ENCODE data around the gene GSK3A. TPM values are rescaled to one million over a fixed set of nuclear protein-coding genes. Genes with fewer than 3 reads are reported as not detected.

Gene GSK3A
- total RNA-seq, 2 donors from 2014 or later, result 31.7 to 34.4 TPM

DNA sequence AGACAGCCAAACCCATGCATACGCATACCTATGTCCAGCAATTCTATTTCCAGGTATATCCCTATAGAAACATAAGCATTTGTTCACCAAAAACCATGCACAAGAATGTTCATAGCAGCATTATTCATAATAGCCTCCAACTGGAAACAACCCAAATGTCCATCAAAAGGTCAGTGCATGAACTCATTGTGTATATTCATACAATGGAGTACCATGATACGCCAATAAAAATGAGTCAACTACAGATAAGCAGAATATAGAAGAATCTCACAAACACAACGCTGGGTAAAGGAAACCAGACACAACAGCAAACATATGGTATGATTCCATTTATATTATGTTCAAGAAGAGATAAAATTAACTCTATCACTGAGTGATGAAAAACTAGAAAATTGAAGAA is 48.7 kb downstream of the GSK3A start:
- intact Hi-C loops (cut with DNase I), result no loop called here
- ATAC-seq (no peak), DNase-seq (no peak)

- DNase-seq, result no peak
- no peak for ATAC-seq
- intact Hi-C loops (cut with DNase I), result no loop called here
Measured at GRCh38 chr19:42193294-42193693, 49.1 kb downstream of the GSK3A start.

GRCh38 chr19:42191855-42192254 is 50.5 kb downstream of the GSK3A start:
- intact Hi-C loops (cut with DNase I), result no loop called here
- no peak for DNase-seq
- ATAC-seq, result no peak

GRCh38 chr19:42191330-42191729 is 51.1 kb downstream of the GSK3A start:
- intact Hi-C loops (cut with DNase I), result no loop called here
- ATAC-seq (no peak), DNase-seq (no peak)

DNA sequence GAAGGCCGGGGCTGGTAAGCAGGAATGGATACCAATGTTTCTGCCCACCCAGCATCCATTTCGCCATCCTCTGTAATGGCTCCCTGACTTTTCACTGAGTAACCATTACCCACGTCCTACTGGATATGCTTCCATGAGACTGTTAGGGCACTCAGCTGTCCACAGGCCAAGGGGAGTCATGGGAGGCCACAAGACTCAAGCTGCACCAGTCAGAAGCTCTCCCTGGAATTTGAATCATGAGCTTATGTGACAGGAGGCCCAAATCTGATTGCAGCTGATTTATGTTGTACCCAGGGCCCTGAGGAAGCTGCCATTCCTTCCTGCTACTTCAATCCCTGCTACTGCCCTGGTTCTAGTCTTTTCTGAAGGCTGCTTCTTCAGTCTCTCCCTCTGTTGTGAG is 53.3 kb downstream of the GSK3A start:
- intact Hi-C loops (cut with DNase I), result no loop called here
- DNase-seq (no peak), ATAC-seq (no peak)

DNA sequence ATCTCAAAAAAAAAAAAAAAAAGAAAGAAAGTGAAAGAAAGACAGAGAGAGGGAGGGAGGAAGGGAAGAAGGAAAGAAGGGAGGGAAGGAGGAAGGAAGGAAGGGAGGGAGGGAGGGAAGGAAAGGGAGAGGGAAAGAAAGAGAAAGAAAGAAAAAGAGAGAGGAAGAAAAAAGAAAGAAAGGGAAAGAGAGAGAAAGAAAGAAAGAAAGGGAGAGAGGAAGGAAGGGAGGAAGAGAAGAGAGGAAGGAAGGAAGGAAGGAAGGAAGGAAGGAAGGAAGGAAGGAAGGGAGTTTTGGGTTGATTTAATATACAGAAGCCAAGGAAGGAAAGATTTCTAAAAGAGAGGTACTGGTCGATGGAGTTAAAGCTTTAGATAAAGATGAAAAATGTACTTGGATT is 53.7 kb downstream of the GSK3A start:
- intact Hi-C loops (cut with DNase I), result no loop called here
- DNase-seq, result no peak
- no peak for ATAC-seq

DNA sequence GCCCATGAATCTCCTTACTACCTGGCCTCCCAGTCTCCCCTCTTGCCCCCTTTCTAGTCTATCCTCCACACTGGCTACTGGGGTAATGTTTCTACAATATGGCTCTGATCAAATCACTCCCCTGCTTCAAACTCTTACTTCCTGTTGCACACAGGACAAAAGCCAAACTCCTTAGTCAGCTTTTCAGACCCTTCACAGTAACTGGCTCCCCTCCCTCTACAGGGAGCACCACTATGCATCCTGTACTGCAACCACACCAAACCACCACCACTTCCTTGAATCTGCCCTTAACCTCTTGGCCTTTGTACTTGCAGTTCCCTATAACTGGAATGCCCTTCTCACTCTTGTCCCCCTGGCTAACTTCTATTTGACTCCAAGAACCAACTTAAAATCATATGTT is 57.1 kb downstream of the GSK3A start:
- ATAC-seq, result peak; percentile 65 to 75

GRCh38 chr19:42184401-42184861 is 58.0 kb downstream of the GSK3A start:
- ATAC-seq (peak; percentile 77 to 90), DNase-seq (peak; percentile 78)
- intact Hi-C loops (cut with DNase I), result loop anchor here (5.0 kb wide), 3 partner anchors 47 to 77 kb away; partner anchors contain the start of gene POU2F2 (in 1 of the 2)

More for the DNA sequence above, 57.1 kb downstream of the GSK3A start:
- intact Hi-C loops (cut with DNase I), result no loop called here
- DNase-seq, result no peak

Other genes starting within 250 kb of the GSK3A start
- gene ATP1A3, start 248.4 kb downstream of the GSK3A start, total RNA-seq, result 100 to 1,000 TPM; 235 to 274 TPM
- 10 to 100 TPM; 12.0 to 12.6 TPM for gene GRIK5, start 172.4 kb downstream of the GSK3A start, total RNA-seq
- 1 to 10 TPM; 8.3 to 9.1 TPM for gene ZNF574, start 166.4 kb downstream of the GSK3A start, total RNA-seq
- 1 to 10 TPM; 1.1 to 1.2 TPM for gene POU2F2, start 110.2 kb downstream of the GSK3A start, total RNA-seq
- gene DEDD2, start 24.9 kb downstream of the GSK3A start, total RNA-seq, result 10 to 100 TPM; 10.7 to 17.6 TPM
- 1 to 10 TPM; 5.1 to 6.6 TPM for gene ZNF526, start 22.3 kb downstream of the GSK3A start, total RNA-seq
- 10 to 100 TPM; 37.9 to 50.6 TPM for gene ERF, start 12.5 kb upstream of the GSK3A start, total RNA-seq
- gene CIC, start 26.6 kb upstream of the GSK3A start, total RNA-seq, result 10 to 100 TPM; 34.7 to 42.1 TPM
- gene PRR19, start 59.5 kb upstream of the GSK3A start, total RNA-seq, result under 1 TPM; 0.12 to 0.16 TPM
- gene PAFAH1B3, start 60.0 kb upstream of the GSK3A start, total RNA-seq, result 1 to 10 TPM; 4.1 to 6.2 TPM
- gene TMEM145, start 70.7 kb upstream of the GSK3A start, total RNA-seq, result 1 to 10 TPM in 1 of 2 donors, under 1 TPM in 1; 0.50 to 1.4 TPM
- 10 to 100 TPM; 28.2 to 29.5 TPM for gene MEGF8, start 83.0 kb upstream of the GSK3A start, total RNA-seq
- under 1 TPM in 1 of 2 donors, not detected in 1; 0.97 TPM for gene CNFN, start 147.7 kb upstream of the GSK3A start, total RNA-seq
- gene LIPE, start 184.8 kb upstream of the GSK3A start, total RNA-seq, result 100 to 1,000 TPM; 174 to 202 TPM
- not detected for gene CXCL17, start 200.3 kb upstream of the GSK3A start, total RNA-seq

All from left cardiac atrium (tissue), 4 donors.